WERI-Rb-1 (cell line): Measurements from ENCODE around the gene MAPK1IP1L.

ENCODE experiments used
- DNase-seq: peaks from one replicate; pipeline ENCODE4 v3.0.0-alpha.2; 2020
- H3K27ac ChIP-seq: fragments of 250-450 bp; sonication (Bioruptor Pico); 2 replicates; pipeline ENCODE4 v1.5.1; 2020; ENCODE audit warnings: mild to moderate bottlenecking, moderate library complexity
- H3K27me3 ChIP-seq: fragments of 250-450 bp; sonication (Bioruptor Pico); 2 replicates; pipeline ENCODE4 v1.5.1; 2021; ENCODE audit warnings: mild to moderate bottlenecking, low read depth, moderate library complexity; ENCODE audit not compliant: insufficient read depth, severe bottlenecking
- H3K36me3 ChIP-seq: fragments of 250-450 bp; sonication (Bioruptor Pico); 2 replicates; pipeline ENCODE4 v1.5.1; 2020; ENCODE audit warnings: mild to moderate bottlenecking, moderate library complexity
- H3K4me3 ChIP-seq: 2 replicates; pipeline ENCODE4 v1.5.1; 2011; ENCODE audit warnings: low read depth, mild to moderate bottlenecking, control low read depth, low read length
- H3K9me3 ChIP-seq: fragments of 250-450 bp; sonication (Bioruptor Pico); 2 replicates; pipeline ENCODE4 v1.5.1; 2021; ENCODE audit warnings: mild to moderate bottlenecking, moderate library complexity; ENCODE audit not compliant: severe bottlenecking
- TF ChIP-seq, protein P1 (sequence below): IDR thresholded peaks from 2 replicates; pipeline ENCODE4 v1.5.1; 2011; ENCODE audit warnings: low read depth, mild to moderate bottlenecking, control low read depth, inconsistent platforms, low read length

Gene MAPK1IP1L

DNA sequence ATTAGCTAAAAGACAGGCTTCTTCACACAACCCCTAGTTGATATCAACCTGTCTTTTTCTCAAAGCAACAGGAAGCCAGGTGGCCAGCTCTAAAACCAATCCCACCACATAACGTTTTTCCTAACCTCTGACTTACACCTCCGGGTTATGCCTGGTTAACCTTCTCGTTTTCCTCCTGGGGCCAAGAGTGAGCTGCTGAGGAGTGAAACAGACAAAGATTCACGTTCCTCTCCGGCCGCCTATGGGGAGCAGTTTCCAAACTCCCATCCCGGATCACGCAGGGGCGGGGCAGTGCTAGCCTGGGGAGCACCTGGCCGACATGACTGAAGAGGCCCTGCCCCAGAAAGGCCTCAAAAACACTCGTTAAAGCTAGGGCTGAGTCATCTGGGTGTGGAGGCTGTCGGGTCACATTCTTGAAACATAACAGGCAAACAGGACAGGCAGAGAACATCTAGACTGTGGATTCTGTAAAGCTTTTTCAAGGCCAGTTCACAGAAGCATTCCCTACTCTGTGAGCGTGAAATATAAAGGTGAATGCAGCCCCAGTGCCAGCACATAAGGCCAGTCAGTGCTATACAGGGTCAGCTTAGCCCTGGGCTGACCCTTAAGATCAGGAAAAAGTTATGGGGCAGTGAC, 51.7 kb downstream of the MAPK1IP1L start:
- DNase-seq = no peak
- no peaks in the 10 kb centered on the region for H3K36me3 ChIP-seq
- H3K9me3 ChIP-seq = no peaks in the 10 kb centered on the region
- TF ChIP-seq, protein P1, sequence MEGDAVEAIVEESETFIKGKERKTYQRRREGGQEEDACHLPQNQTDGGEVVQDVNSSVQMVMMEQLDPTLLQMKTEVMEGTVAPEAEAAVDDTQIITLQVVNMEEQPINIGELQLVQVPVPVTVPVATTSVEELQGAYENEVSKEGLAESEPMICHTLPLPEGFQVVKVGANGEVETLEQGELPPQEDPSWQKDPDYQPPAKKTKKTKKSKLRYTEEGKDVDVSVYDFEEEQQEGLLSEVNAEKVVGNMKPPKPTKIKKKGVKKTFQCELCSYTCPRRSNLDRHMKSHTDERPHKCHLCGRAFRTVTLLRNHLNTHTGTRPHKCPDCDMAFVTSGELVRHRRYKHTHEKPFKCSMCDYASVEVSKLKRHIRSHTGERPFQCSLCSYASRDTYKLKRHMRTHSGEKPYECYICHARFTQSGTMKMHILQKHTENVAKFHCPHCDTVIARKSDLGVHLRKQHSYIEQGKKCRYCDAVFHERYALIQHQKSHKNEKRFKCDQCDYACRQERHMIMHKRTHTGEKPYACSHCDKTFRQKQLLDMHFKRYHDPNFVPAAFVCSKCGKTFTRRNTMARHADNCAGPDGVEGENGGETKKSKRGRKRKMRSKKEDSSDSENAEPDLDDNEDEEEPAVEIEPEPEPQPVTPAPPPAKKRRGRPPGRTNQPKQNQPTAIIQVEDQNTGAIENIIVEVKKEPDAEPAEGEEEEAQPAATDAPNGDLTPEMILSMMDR = no peak
- H3K27me3 ChIP-seq = no peaks in the 10 kb centered on the region
- no peak overlapping the region for H3K27ac ChIP-seq
- no peak overlapping the region for H3K4me3 ChIP-seq

DNA sequence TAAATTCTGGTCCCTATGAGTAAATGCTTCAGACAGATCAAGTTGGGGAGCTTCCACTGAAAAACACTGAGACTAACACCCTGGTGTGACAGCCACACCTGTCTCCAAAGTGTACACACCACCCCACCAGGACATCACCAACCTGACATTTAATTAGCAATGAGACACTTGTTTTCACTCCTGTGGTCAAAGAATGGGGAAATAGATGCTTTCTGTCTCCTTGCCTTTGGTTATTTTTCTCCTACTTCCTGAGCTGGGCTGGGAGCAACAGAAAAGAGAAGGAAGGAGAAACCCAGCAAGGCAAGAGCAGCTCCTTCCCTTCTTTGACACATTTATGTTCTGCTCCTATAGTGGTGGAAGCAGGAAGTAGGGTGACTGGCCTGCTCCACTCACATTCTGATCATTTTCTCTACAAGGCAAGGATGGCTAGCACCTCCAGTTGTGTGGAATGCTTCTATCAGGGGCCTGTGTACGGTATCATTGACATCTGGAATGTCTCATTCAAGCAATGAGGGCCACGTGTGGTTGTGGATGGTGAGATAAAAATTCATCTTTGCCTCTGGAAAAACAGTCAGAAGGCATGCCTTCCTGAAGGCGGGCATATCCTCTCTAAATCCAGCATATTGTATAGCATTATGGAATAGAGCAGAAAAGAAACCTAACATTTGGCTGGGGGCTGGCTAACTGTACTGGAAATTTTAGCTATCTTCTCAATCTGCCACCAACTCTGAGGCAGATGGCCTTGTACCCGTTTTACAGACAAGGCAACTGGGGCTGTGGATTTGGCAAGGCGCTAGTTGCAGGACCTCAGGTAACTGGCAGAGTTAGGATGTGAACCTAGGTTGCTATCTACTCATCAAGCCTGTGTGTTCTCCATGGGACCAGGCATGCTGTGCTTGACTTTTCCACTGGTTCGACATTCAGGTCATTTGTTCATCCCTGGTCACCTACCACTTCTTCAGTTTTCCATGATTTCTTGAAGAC, 52.8 kb downstream of the MAPK1IP1L start:
- no peaks in the 10 kb centered on the region for H3K27me3 ChIP-seq
- no peaks in the 10 kb centered on the region for H3K9me3 ChIP-seq
- H3K36me3 ChIP-seq = no peaks in the 10 kb centered on the region
- no peak for DNase-seq
- no peak overlapping the region for H3K4me3 ChIP-seq
- TF ChIP-seq, protein P1 = no peak
- H3K27ac ChIP-seq = no peak overlapping the region

DNA sequence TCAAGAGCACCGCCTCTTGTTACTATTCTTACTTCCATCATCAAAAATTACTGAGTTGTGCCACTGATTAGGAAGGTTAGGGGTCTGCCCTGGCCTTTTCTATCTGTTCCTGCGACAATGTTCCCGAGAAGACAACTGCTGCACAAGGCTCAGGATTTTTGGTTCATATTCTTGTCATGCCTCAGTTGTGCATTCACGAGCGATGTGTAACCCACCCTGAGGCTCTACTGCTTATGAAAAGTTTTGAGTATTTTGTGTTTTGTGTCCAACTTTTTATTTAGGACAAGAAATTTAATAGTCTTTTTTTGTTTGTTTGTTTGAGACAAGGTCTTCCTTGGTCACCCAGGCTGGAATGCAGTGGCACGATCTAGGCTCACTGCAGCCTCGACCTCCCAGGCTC, 54.5 kb downstream of the MAPK1IP1L start:
- Histone ChIP-seq H3K9me3 (no peaks in the 10 kb centered on the region), H3K27me3 (no peaks in the 10 kb centered on the region), H3K4me3 (no peak overlapping the region), H3K27ac (no peak overlapping the region), H3K36me3 (no peaks in the 10 kb centered on the region)
- TF ChIP-seq, protein P1 = no peak
- no peak for DNase-seq

DNA sequence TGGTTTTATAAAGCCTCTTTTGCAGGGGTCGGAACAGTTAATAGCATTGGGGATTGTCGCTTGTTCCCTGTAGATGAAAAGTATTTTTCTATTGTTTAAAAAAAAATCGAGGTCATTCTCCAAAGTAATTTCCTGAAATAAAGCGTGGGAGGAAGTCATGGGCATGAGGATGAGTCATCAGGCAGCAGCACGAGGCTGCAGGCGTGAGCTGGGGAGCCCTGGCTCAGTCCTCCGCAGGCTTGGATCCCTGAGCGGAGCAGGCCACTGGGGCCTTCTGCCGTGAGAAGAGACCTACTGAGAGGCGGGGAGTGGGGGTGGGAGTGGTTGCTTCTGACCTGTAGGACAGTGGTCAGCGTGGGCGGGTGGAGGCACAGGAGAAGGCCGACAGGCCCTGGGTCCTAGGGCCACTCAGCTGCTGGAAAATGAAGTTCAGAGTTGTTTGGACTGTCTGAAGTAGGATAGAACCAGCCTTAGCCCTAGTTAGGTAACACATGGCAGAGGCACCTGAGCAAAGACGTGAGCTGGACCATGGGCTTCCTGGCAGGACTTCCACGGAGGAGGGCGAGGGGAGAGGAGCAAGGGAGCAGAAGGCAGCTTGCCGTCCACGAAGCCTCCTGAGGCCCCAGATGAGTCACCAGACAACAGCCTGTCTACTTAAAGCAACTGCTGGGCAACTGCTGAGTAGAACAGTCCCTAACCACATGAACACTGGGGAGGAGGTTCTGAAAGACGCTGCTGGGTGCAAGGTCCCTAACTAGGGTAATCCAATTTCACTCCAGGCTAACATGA, 56.5 kb downstream of the MAPK1IP1L start:
- Histone ChIP-seq H3K36me3 (no peaks in the 10 kb centered on the region), H3K4me3 (no peak overlapping the region), H3K27me3 (no peaks in the 10 kb centered on the region), H3K27ac (no peak overlapping the region), H3K9me3 (no peaks in the 10 kb centered on the region)
- TF ChIP-seq, protein P1 = no peak
- DNase-seq = no peak

DNA sequence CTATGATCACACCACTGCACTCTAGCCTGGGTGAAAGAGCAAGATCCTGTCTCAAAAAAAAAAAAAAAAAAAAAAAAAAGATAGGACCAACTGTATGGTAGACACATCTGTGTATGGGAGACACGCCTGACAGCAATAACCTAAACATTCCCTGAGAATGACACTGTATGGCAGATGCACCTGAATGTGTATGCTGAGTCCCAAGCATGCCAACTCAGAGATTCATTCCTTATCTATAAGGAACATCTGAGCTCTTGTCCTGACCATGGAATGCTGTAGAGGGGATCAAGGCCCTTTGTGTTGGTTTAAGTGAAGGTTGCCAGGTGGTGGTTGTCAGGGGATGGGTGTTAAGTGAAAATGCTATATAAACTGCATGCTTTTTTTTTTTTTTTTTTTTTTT, 58.4 kb downstream of the MAPK1IP1L start:
- DNase-seq = no peak
- TF ChIP-seq, protein P1 = no peak
- Histone ChIP-seq H3K27me3 (no peaks in the 10 kb centered on the region), H3K9me3 (no peaks in the 10 kb centered on the region), H3K36me3 (no peaks in the 10 kb centered on the region), H3K27ac (no peak overlapping the region), H3K4me3 (no peak overlapping the region)
